ENCODE results near the gene SNTA1. TPM values are rescaled to one million over a fixed set of nuclear protein-coding genes. Genes with fewer than 3 reads are reported as not detected.
A peak's percentile ranks its signal among the peaks of the same experiment; 100 is the strongest.
"Not testable (repeated sequence)": the region's sequence is repeated elsewhere in the genome, so short reads cannot be mapped to it uniquely, and the experiment has no call there.

The SNTA1 gene
- total and polyA plus RNA-seq, 2 of the 13 experiments (the other 11 are each of a cell fraction or from before 2014, with no cell fraction given), result 16.4 to 18.3 TPM

DNA sequence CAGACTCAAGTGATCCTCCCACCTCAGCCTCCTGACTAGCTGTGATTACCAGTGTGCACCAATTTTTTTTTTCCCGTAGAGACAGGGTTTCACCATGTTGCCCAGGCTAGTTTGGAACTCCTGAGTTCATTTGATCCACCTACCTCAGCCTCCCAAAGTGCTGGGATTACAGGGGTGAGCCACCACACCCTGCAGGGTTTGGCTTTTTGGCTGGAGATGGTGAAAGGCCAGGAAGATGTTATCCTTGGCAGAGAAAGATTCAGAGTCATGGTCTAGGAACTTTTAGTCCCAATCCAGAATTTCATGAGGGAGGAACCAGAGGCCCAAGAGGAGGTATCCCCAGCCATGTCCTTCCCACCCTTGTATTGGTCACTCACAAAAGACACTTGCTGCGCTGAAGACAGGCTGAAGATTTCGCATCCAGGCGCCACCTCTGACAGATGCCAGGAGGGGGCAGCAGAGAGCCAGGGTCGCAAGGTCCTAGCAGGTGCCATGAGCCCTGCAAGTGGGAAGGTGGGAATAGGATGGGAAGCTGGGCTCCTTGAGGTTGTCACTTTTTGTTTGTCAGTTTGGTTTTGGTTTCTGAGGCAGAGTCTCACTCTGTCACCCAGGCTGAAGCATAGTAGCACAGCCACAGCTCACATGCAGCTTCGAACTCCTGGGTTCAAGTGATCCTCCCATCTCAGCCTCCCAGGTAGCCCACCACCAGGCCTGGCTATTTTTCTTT is 13.5 kb upstream of the SNTA1 start:
- peaks cover 11% of the 10 kb centered on the region; the same call in 1 of the 2 replicates for H3K4me1 ChIP-seq (ENCODE audit: insufficient read depth, low read length)
- intact Hi-C loops (cut with micrococcal nuclease; ENCODE audit: unreplicated experiment), result loop anchor here (2.0 kb wide), 1 partner anchor 196 kb away; no protein-coding TSS in a partner anchor
- BruUV-seq (replicated peaks); H3K4me3 ChIP-seq (replicated peaks in 1 of 3; ENCODE audit: insufficient read depth in 1 of 3, low read depth in 2 of 3, low read length in 3 of 3); H3K79me2 ChIP-seq (ENCODE audit: insufficient read depth, low read length); H3K27me3 ChIP-seq (ENCODE audit: control insufficient read depth in 1 of 2, insufficient read depth in 2 of 2, low read length in 2 of 2); in situ Hi-C loops (cut with HindIII; ENCODE audit: extremely low pct_ligation_motif_present, low pct_unique_long_range_greater_than_20kb); H4K20me1 ChIP-seq (ENCODE audit: insufficient read depth, low read length); H3K36me3 ChIP-seq (replicated peaks in 1 of 2; ENCODE audit: control insufficient read depth in 1 of 2, insufficient read depth in 2 of 2, low read length in 2 of 2); H3K9me3 ChIP-seq (ENCODE audit: low read length); H2AFZ ChIP-seq (ENCODE audit: low read length); H3K4me2 ChIP-seq (ENCODE audit: low read depth, low read length); H3K27ac ChIP-seq (ENCODE audit: extremely low read length, insufficient read depth, low read length); H3K9ac ChIP-seq (ENCODE audit: insufficient read depth, low read depth, low read length); TF ChIP-seq NONO (IDR thresholded peaks at IDR 0.05): not testable (repeated sequence)
- ChIA-PET CTCF (ENCODE audit: low intra/inter-chr PET ratio, low total read pairs) (interaction anchor here (2.4 to 3.8 kb wide), 2 partner anchors 195 to 211 kb away, joined by 14 to 53 read pairs; no protein-coding TSS in a partner anchor), POLR2A (interaction anchor here (1.0 kb wide), 1 partner anchor 14 kb away, joined by 3 read pairs; the partner anchor contains the start of gene SNTA1)
- peak; percentile 70 for DNase-seq (ENCODE audit: low spot score)
- ATAC-seq, result peak; percentile 93
- FAIRE-seq, result peak; percentile 92
- 14% methylated on average over 5 of the region's 6 CpGs for WGBS (ENCODE audit: low lambda C conversion rate)
- TF ChIP-seq NFKBIZ (CRISPR knock-in tag; IDR thresholded peaks at IDR 0.05) (peak; percentile 69; the same call in 1 of the 2 replicates), NONO (CRISPR knock-in tag; conservative IDR thresholded peaks at IDR 0.05) (peak; percentile 59; the same call in 1 of the 2 replicates), ZNF205 (CRISPR knock-in tag; IDR thresholded peaks at IDR 0.05) (0 out of 2 replicates have a peak, but pooled peaks have one; percentile 66), ZNF777 (CRISPR knock-in tag; IDR thresholded peaks at IDR 0.05) (0 out of 2 replicates have a peak, but pooled peaks have one; percentile 40), BRCA1 (CRISPR knock-in tag; IDR thresholded peaks at IDR 0.05) (peak; percentile 73; the same call in 1 of the 2 replicates), ZMYM4 (CRISPR knock-in tag; IDR thresholded peaks at IDR 0.05) (peak; percentile 59; the same call in 1 of the 2 replicates), MXD4 (CRISPR knock-in tag; IDR thresholded peaks at IDR 0.05) (0 out of 2 replicates have a peak, but pooled peaks have one; percentile 47), ZNF629 (CRISPR knock-in tag; conservative IDR thresholded peaks at IDR 0.05) (peak; percentile 17; the same call in 1 of the 2 replicates), MIER2 (CRISPR knock-in tag; IDR thresholded peaks at IDR 0.05) (0 out of 2 replicates have a peak, but pooled peaks have one; percentile 33), KDM5B (CRISPR knock-in tag; IDR thresholded peaks at IDR 0.05; ENCODE audit: borderline replicate concordance) (peak; percentile 52; the same call in 1 of the 2 replicates), RFX5 (IDR thresholded peaks at IDR 0.05; ENCODE audit: low read depth, low read length) (0 out of 2 replicates have a peak, but pooled peaks have one; percentile 19), KLF6 (CRISPR knock-in tag; IDR thresholded peaks at IDR 0.05) (0 out of 2 replicates have a peak, but pooled peaks have one; percentile 48), ZMAT3 (CRISPR knock-in tag; conservative IDR thresholded peaks at IDR 0.05) (0 out of 2 replicates have a peak, but pooled peaks have one; percentile 42), SP5 (CRISPR knock-in tag; IDR thresholded peaks at IDR 0.05; ENCODE audit: borderline replicate concordance, low read depth) (0 out of 2 replicates have a peak, but pooled peaks have one; percentile 35), HOMEZ (CRISPR knock-in tag; IDR thresholded peaks at IDR 0.05; ENCODE audit: low read depth) (peak; percentile 46; the same call in 1 of the 2 replicates), SMC3 (IDR thresholded peaks at IDR 0.05; ENCODE audit: low read length) (peak; percentile 97), YY1 (IDR thresholded peaks at IDR 0.05; ENCODE audit: insufficient read depth, insufficient replicate concordance, low read depth, low read length) (peak; percentile 72), ZNF264 (CRISPR knock-in tag; IDR thresholded peaks at IDR 0.05) (0 out of 2 replicates have a peak, but pooled peaks have one; percentile 49), ZNF619 (CRISPR knock-in tag; IDR thresholded peaks at IDR 0.05) (peak; percentile 74; the same call in 1 of the 2 replicates)
- TF ChIP-seq, protein P1, sequence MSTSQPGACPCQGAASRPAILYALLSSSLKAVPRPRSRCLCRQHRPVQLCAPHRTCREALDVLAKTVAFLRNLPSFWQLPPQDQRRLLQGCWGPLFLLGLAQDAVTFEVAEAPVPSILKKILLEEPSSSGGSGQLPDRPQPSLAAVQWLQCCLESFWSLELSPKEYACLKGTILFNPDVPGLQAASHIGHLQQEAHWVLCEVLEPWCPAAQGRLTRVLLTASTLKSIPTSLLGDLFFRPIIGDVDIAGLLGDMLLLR (CRISPR knock-in tag; IDR thresholded peaks at IDR 0.05), result 0 out of 2 replicates have a peak, but pooled peaks have one; percentile 29
- TF ChIP-seq, protein P2, sequence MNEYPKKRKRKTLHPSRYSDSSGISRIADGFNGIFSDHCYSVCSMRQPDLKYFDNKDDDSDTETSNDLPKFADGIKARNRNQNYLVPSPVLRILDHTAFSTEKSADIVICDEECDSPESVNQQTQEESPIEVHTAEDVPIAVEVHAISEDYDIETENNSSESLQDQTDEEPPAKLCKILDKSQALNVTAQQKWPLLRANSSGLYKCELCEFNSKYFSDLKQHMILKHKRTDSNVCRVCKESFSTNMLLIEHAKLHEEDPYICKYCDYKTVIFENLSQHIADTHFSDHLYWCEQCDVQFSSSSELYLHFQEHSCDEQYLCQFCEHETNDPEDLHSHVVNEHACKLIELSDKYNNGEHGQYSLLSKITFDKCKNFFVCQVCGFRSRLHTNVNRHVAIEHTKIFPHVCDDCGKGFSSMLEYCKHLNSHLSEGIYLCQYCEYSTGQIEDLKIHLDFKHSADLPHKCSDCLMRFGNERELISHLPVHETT (CRISPR knock-in tag; conservative IDR thresholded peaks at IDR 0.05), result 0 out of 2 replicates have a peak, but pooled peaks have one; percentile 36
